HuH-7 (cell line): ENCODE measurements around the gene APOC3.
A peak's percentile ranks its signal among the peaks of the same experiment; 100 is the strongest.
"Not testable (repeated sequence)": the region's sequence is repeated elsewhere in the genome, so short reads cannot be mapped to it uniquely, and the experiment has no call there.

ENCODE experiments used
- DNase-seq: peaks from one replicate; pipeline ENCODE4 v3.0.0; 2011; ENCODE audit warnings: low spot score

Gene APOC3

DNA sequence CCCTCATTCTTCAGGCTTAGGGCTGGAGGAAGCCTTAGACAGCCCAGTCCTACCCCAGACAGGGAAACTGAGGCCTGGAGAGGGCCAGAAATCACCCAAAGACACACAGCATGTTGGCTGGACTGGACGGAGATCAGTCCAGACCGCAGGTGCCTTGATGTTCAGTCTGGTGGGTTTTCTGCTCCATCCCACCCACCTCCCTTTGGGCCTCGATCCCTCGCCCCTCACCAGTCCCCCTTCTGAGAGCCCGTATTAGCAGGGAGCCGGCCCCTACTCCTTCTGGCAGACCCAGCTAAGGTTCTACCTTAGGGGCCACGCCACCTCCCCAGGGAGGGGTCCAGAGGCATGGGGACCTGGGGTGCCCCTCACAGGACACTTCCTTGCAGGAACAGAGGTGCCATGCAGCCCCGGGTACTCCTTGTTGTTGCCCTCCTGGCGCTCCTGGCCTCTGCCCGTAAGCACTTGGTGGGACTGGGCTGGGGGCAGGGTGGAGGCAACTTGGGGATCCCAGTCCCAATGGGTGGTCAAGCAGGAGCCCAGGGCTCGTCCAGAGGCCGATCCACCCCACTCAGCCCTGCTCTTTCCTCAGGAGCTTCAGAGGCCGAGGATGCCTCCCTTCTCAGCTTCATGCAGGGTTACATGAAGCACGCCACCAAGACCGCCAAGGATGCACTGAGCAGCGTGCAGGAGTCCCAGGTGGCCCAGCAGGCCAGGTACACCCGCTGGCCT, 641 bp downstream of the APOC3 start:
- no peak for DNase-seq

- DNase-seq, result no peak
Measured at GRCh38 chr11:116831790-116832349, 2.2 kb downstream of the APOC3 start.

- peak; percentile 84 for DNase-seq
Measured at GRCh38 chr11:116832350-116833290, 2.9 kb downstream of the APOC3 start.

GRCh38 chr11:116833491-116833815, 3.7 kb downstream of the APOC3 start:
- DNase-seq, result no peak

- DNase-seq, result no peak
Measured at GRCh38 chr11:116833816-116834534, 4.3 kb downstream of the APOC3 start.

DNA sequence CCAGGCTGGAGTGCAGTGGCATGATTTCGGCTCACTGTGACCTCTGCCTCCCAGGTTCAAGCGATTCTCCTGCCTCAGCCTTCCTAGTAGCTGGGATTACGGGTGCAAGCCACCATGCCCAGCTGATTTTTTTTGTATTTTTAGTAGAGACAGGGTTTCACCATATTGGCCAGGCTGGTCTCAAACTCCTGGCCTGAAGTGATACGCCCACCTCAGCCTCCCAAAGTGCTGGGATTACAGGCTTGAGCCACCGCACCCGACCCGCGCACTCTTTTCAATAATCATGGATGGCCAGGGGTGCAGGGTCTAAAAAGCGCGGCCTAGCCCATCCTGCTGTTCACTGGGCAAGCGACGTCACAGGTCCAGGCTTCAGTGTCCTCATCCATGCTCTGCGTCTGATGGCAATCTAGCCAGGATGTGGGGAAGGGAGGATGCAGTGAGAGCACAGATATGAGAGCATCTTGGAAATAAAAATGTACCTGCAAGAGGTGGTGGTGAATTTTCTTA, 4.9 kb downstream of the APOC3 start:
- DNase-seq, result not testable (repeated sequence)

DNA sequence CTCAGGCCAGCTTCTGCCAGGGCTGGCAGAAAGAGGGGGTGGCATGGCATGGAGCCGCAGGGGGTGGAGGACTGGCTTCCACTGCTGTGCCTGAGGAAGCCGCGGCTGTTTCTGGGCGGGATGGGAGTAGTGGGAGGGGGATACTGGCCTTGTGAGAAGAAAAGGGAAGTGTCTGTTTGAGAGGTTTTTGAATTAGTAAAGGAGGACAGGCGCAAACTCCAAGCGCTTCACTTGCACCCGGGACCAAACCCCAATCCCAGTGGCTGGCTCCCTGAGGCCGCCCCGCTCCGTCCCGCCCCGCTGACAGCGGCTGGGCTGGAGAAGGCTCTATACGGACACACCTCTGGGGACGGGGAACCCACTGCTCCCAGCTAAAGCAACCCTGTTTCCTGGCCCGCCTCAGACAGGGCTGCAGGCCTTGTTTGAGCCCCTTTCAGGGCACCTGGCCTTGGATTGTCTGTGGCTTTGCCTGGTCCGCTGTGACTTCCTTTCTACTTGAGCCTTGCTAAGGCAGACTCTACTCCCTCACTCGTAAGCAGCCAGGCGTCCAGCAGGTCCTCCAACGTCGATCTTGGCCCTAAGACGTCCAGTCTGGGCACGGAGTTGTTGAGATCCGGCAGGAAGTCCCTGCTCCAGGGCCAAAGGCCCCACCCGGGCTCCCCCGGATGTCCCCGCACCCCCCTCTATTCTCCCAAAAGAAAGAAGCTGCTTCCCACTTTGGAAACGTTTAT, 5.5 kb downstream of the APOC3 start:
- no peak for DNase-seq

DNA sequence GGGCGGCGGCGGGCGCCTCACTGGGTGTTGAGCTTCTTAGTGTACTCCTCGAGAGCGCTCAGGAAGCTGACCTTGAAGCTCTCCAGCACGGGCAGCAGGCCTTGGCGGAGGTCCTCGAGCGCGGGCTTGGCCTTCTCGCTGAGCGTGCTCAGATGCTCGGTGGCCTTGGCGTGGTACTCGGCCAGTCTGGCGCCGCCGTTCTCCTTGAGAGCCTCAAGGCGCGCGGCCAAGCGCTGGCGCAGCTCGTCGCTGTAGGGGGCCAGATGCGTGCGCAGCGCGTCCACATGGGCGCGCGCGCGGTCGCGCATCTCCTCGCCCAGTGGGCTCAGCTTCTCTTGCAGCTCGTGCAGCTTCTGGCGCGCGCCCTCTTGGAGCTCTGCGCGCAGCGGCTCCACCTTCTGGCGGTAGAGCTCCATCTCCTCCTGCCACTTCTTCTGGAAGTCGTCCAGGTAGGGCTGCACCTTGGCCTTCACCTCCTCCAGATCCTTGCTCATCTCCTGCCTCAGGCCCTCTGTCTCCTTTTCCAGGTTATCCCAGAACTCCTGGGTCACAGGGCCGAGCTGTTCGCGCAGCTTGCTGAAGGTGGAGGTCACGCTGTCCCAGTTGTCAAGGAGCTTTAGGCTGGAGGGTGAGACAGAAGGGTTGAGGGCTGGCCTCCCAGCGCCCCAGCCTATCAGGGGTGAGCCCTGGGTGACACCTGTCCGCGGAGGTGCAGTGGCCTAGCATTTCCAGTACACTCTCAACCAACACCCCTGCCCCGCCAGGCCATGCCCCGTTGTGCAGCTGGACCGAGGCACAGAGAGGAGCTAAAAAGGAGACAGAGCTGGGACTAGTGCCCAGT, 6.3 kb downstream of the APOC3 start:
- peak; percentile 51 for DNase-seq

DNA sequence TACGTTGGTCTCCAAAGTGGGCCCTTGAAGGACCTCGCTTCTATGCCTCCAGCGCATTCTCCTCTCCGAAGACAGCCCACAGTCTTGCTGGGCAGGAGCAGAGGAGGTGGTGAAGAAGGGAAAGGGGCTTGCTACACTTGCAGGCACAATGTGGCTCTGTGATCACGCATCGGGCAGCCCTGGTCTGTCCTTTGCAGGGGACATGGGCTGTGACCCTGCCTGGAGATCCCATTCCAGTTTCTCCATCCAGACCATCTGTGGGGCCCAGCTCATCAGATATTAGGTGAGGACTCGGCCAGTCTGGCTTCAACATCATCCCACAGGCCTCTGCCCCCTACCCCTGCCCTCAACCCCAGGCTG, 6.9 kb downstream of the APOC3 start:
- DNase-seq, result no peak

DNA sequence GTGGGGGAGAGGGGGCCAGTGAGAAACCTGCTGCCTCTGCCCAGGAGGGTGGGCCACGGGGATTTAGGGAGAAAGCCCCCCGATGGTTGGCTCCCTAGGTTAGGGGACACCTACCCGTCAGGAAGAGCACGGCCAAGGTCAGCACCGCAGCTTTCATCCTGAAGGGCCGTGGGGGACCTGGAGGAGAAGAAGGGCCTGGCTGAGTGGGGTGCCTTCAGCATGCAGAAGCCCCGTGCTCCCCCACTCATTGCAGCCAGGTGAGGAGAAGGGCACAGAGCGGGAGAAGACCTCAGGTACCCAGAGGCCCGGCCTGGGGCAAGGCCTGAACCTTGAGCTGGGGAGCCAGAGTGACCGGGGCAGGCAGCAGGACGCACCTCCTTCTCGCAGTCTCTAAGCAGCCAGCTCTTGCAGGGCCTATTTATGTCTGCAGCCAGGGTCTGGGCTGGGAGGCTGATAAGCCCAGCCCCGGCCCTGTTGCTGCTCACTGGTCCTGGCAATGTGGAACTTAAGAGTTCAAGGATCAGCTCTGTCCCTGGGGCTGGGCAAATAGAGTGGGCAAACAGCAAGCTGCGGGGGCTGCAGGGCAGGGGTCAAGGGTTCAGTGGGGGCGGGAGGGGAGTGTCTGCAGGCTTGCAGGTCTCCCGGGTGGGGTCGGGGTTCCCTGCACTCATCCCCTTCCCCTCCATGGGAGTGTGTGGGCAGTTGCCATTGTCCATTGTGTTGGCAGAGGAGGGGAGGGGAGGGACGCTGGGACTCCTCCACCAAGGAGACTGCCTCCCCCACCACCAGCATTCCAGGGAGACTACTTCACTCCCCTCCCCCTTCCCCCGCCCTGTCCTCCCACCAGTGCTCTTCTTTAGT, 7.8 kb downstream of the APOC3 start, which contains the start of gene APOA1:
Gene APOA1, minus strand, starts transcription at position 392 of the 861 bp plus-strand sequence. Its CDS starts 235 bp downstream, at position 157.
- peak; percentile 74 for DNase-seq

GRCh38 chr11:116838321-116839084, 8.8 kb downstream of the APOC3 start:
- no peak for DNase-seq

- peak; percentile 50 for DNase-seq
Measured at GRCh38 chr11:116840224-116840745, 10.6 kb downstream of the APOC3 start.

- no peak for DNase-seq
Measured at GRCh38 chr11:116840746-116841296, 11.1 kb downstream of the APOC3 start.

- no peak for DNase-seq
Measured at GRCh38 chr11:116842117-116842516, 12.4 kb downstream of the APOC3 start.

DNA sequence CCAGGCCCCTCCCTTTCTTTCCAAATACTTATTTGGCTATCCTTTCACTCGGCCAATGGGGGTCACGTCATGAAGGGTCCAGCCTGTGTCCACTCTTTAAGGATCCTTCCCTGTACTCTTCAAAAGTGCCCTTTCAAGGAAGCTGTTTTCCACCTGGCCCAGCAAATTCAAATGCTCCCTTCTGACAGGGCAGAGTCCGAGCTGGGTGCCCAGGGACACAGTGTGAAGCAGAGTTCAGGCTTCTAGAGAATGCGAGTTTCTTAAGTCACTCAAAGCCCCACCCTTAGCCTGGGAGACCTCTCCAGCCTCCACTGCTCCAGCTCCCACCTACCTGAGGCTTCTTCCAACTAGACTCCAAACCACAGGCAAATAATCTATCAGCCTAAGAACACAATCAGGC, 13.2 kb downstream of the APOC3 start:
- DNase-seq, result no peak

DNA sequence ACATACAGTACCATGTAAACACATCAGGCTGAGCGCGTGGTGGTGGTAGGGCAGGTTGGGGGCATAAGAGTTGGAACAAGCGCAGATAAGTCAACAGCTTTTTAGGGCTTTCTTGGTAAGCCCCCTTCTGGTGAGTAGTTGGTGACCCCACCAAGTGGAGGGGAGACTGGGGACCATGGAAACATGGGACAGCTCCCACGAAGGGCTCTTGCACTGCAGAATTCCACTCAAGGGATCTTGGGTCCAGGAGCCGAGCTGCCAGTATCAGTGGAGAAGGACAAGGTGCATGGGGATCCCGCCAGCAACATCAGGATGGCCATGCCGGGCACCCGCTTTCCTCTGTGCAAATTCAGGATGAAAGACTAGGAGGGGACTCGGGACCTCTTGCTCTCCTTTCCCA, 14.0 kb downstream of the APOC3 start:
- no peak for DNase-seq

DNA sequence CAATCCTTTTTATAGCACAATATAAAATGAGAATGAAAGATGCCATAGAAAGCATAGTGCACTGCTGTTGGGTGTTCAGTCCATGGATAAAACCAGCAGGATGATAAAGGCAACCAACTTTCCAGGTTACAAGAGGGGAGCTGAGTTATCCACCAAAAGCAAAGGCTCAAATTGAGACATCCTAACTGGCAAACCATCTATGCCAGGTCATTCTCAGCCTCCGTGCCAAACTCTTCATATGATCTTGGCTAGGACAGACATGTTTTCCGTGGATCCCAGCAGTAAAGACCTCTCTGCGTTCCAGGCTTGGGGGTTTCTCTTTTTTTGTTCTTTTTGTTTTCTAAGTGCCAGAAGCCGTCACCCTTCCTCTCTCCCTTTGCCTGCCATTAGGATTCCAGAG, 15.0 kb downstream of the APOC3 start:
- no peak for DNase-seq

- no peak for DNase-seq
Measured at GRCh38 chr11:116847612-116848011, 17.9 kb downstream of the APOC3 start.
